Liver (tissue), 9 donors: ENCODE measurements around the gene BRF1. TPM values are rescaled to one million over a fixed set of nuclear protein-coding genes. Genes with fewer than 3 reads are reported as not detected.

ENCODE experiments used
- DNase-seq: peaks from one replicate; pipeline ENCODE4 v3.0.0-alpha.2; 2017; ENCODE audit warnings: low spot score
- H3K27ac ChIP-seq, 2 donors: one replicate each; pipeline ENCODE4 v1.7.0; 2013; ENCODE audit warnings: inconsistent platforms in 2 of 2, low read length in 2 of 2, control low read depth in 1 of 2, low read depth in 1 of 2, mild to moderate bottlenecking in 1 of 2
- H3K27me3 ChIP-seq, 4 donors: one replicate each; pipeline versions ENCODE4 v1.6.1 to v1.7.0; 2013; ENCODE audit warnings: low read length in 3 of 4, inconsistent platforms in 1 of 4, mild to moderate bottlenecking in 1 of 4, moderate library complexity in 1 of 4; ENCODE audit not compliant: control insufficient read depth in 4 of 4, insufficient read depth in 4 of 4
- H3K36me3 ChIP-seq, 4 donors: one replicate each; pipeline versions ENCODE4 v1.6.1 to v1.7.0; 2013; ENCODE audit warnings: low read length in 3 of 4, mild to moderate bottlenecking in 3 of 4, low read depth in 1 of 4, moderate library complexity in 1 of 4; ENCODE audit not compliant: control insufficient read depth in 4 of 4, insufficient read depth in 3 of 4
- H3K4me1 ChIP-seq, 4 donors: one replicate each; pipeline versions ENCODE4 v1.6.1 to v1.7.0; 2013; ENCODE audit warnings: low read length in 3 of 4, mild to moderate bottlenecking in 3 of 4, moderate library complexity in 1 of 4; ENCODE audit not compliant: control insufficient read depth in 4 of 4, insufficient read depth in 4 of 4
- H3K4me3 ChIP-seq, 3 donors: one replicate each; pipeline versions ENCODE4 v1.6.1 to v1.7.0; 2013; ENCODE audit warnings: low read length in 3 of 3, control low read depth in 1 of 3, low read depth in 1 of 3, mild to moderate bottlenecking in 1 of 3
- H3K9ac ChIP-seq, 2 donors: one replicate each; pipeline ENCODE4 v1.7.0; 2013; ENCODE audit warnings: low read length in 2 of 2, mild to moderate bottlenecking in 2 of 2, moderate library complexity in 2 of 2, control low read depth in 1 of 2, low read depth in 1 of 2
- H3K9me3 ChIP-seq, 4 donors: one replicate each; pipeline versions ENCODE4 v1.6.1 to v1.7.0; 2013; ENCODE audit warnings: low read length in 3 of 4; ENCODE audit not compliant: control insufficient read depth in 4 of 4
- EGR1 ChIP-seq, 2 donors: IDR thresholded peaks; 2 replicates each; pipeline ENCODE4 v1.6.1; 2016 to 2018; ENCODE audit warnings: antibody characterized with exemption in 2 of 2, low read depth in 2 of 2
- FOXA1 ChIP-seq: IDR thresholded peaks from 2 replicates; pipeline ENCODE4 v1.6.1; 2016; ENCODE audit warnings: antibody characterized with exemption
- FOXA2 ChIP-seq: IDR thresholded peaks from 2 replicates; pipeline ENCODE4 v1.6.1; 2016; ENCODE audit warnings: antibody characterized with exemption
- GABPA ChIP-seq, 2 donors: IDR thresholded peaks in 1 of 2; conservative IDR thresholded peaks in 1 of 2; 2 replicates each; pipeline ENCODE4 v1.6.1; 2016; ENCODE audit warnings: antibody characterized with exemption in 2 of 2, mild to moderate bottlenecking in 1 of 2, moderate library complexity in 1 of 2
- MAX ChIP-seq: IDR thresholded peaks from 2 replicates; pipeline ENCODE4 v1.6.1; 2016; ENCODE audit warnings: antibody characterized with exemption
- REST ChIP-seq: IDR thresholded peaks from 2 replicates; pipeline ENCODE4 v1.6.1; 2016; ENCODE audit warnings: antibody characterized with exemption, mild to moderate bottlenecking
- SP1 ChIP-seq: IDR thresholded peaks from 2 replicates; pipeline ENCODE4 v1.6.1; 2018; ENCODE audit warnings: antibody characterized with exemption, mild to moderate bottlenecking
- TAF1 ChIP-seq: conservative IDR thresholded peaks from 2 replicates; pipeline ENCODE4 v1.6.1; 2016; ENCODE audit warnings: antibody characterized with exemption, mild to moderate bottlenecking
- YY1 ChIP-seq: IDR thresholded peaks from 2 replicates; pipeline ENCODE4 v1.6.1; 2016; ENCODE audit warnings: antibody characterized with exemption, mild to moderate bottlenecking
- WGBS: extraction: QIAGEN DNeasy Blood & Tissue Kit; methylation state at CpG from one replicate; pipeline ENCODE4 v1.1.7; 2013; 5-methylcytosine and 5-hydroxymethylcytosine counted together
- polyA plus RNA-seq, 2 donors: library from polyadenylated mRNA; stranded (reverse) in 1 of 2; unstranded in 1 of 2; fragments of 200-250 nt in 1 of 2; fragments of >200 nt in 1 of 2; fragmentation: Nextera tagmentation in 1 of 2; extraction: Ambion mirVana in 1 of 2; gene quantifications; one replicate each; pipeline versions ENCODE4 v1.2.1 to v1.2.3, GENCODE V29; 2013 to 2015
- total RNA-seq, 2 donors: library from RNA; depleted of rRNA; stranded (reverse); fragments of >200 nt; gene quantifications; one replicate each; pipeline ENCODE4 v1.2.3, GENCODE V29; 2014
- TF ChIP-seq, protein P1 (sequence below): IDR thresholded peaks from 2 replicates; pipeline ENCODE4 v1.6.1; 2016; ENCODE audit warnings: antibody characterized with exemption
- TF ChIP-seq, protein P2 (sequence below): IDR thresholded peaks from 2 replicates; pipeline ENCODE4 v1.6.1; 2016; ENCODE audit warnings: antibody characterized with exemption
- donor health status: healthy.
- donor health status: healthy.
- donor health status: healthy.
- donor health status: healthy.
- donor health status: healthy.

The BRF1 gene
- total and polyA plus RNA-seq, 4 donors: 4.6 to 24.1 (median 10.6) TPM

- H3K36me3 ChIP-seq: peaks cover 0 to 3% (median 0%) of the 10 kb centered on the region in 4 donors
- TF ChIP-seq GABPA (IDR thresholded peaks at IDR 0.05 in 1 of 2, conservative IDR thresholded peaks at IDR 0.05 in 1 of 2): no peak
- no peak for TF ChIP-seq FOXA1
- TF ChIP-seq, protein P1, sequence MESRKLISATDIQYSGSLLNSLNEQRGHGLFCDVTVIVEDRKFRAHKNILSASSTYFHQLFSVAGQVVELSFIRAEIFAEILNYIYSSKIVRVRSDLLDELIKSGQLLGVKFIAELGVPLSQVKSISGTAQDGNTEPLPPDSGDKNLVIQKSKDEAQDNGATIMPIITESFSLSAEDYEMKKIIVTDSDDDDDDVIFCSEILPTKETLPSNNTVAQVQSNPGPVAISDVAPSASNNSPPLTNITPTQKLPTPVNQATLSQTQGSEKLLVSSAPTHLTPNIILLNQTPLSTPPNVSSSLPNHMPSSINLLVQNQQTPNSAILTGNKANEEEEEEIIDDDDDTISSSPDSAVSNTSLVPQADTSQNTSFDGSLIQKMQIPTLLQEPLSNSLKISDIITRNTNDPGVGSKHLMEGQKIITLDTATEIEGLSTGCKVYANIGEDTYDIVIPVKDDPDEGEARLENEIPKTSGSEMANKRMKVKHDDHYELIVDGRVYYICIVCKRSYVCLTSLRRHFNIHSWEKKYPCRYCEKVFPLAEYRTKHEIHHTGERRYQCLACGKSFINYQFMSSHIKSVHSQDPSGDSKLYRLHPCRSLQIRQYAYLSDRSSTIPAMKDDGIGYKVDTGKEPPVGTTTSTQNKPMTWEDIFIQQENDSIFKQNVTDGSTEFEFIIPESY: no peak
- no peak for TF ChIP-seq SP1
- H3K9ac ChIP-seq: no peak overlapping the region
- H3K9me3 ChIP-seq: no peaks in the 10 kb centered on the region
- no peak for DNase-seq
- WGBS: 88% methylated on average over 12 of the region's 12 CpGs
- H3K4me1 ChIP-seq: peaks cover 11 to 15% (median 12%) of the 10 kb centered on the region in 4 donors
- no peak overlapping the region for H3K4me3 ChIP-seq
- H3K27me3 ChIP-seq: no peaks in the 10 kb centered on the region
- H3K27ac ChIP-seq: no peak overlapping the region
Observed at GRCh38 chr14:105311838-105312237, 11.0 kb upstream of the BRF1 start.

DNA sequence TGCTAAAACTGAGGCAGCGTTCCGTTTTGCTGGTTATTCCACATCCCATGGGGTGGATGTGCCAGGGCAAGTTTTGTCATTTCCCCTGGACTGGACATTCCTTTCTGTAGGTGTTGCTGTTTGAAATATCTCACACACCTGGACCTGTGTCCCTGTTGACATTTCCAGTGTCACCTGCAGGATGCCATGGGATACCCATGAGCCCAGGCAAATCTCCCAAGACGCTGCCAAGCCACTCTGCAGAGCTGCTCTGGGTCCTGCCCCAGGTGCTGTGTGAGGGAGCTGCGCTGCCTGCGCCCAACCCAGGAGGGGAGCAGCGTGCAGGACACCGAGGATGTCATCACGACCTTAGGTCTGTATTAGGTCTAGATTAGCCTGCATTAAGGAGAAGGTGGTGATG is 8.6 kb upstream of the BRF1 start:
- Histone ChIP-seq H3K9me3 (no peaks in the 10 kb centered on the region), H3K4me1 (peaks cover 0 to 4% (median 1%) of the 10 kb centered on the region in 4 donors), H3K36me3 (no peaks in the 10 kb centered on the region), H3K4me3 (no peak overlapping the region), H3K9ac (no peak overlapping the region), H3K27me3 (no peaks in the 10 kb centered on the region), H3K27ac (no peak overlapping the region)
- WGBS: 97% methylated on average over 8 of the region's 8 CpGs
- TF ChIP-seq EGR1 (IDR thresholded peaks at IDR 0.05; ENCODE audit: low read depth in 2 of 2): no peak
- no peak for TF ChIP-seq REST
- TF ChIP-seq TAF1: no peak
- TF ChIP-seq, protein P2, sequence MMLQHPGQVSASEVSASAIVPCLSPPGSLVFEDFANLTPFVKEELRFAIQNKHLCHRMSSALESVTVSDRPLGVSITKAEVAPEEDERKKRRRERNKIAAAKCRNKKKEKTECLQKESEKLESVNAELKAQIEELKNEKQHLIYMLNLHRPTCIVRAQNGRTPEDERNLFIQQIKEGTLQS: no peak
- TF ChIP-seq FOXA2: no peak
- no peak for TF ChIP-seq SP1
- TF ChIP-seq FOXA1: no peak
- TF ChIP-seq YY1: no peak
- no peak for TF ChIP-seq MAX
- no peak for TF ChIP-seq GABPA (IDR thresholded peaks at IDR 0.05 in 1 of 2, conservative IDR thresholded peaks at IDR 0.05 in 1 of 2)
- no peak for DNase-seq
